Prostate gland (tissue), 2 donors: ENCODE results near the gene CEACAM16.

Experiments used
- CTCF ChIP-seq, 4 experiments: fragments of 200-600 bp in 2 of 4; fragments of 450-650 bp in 2 of 4; sonication (generic) in 2 of 4; IDR thresholded peaks; 1 replicate in 3 of 4; 2 replicates in 1 of 4; pipeline ENCODE4 v1.5.1; 2016 to 2019; ENCODE audit warnings: antibody characterized with exemption in 4 of 4, mild to moderate bottlenecking in 2 of 4, moderate library complexity in 2 of 4
- POLR2A ChIP-seq: fragments of 450-650 bp; IDR thresholded peaks from one replicate; pipeline ENCODE4 v1.6.1; 2016; ENCODE audit warnings: antibody characterized with exemption, mild to moderate bottlenecking
- POLR2AphosphoS5 ChIP-seq: sonication (generic); formaldehyde crosslinking; IDR thresholded peaks from one replicate; pipeline ENCODE4 v1.6.1; 2017; ENCODE audit warnings: antibody characterized with exemption

GRCh38 chr19:44758596-44758995 lies 59.6 kb downstream of the CEACAM16 start:
- TF ChIP-seq CTCF (IDR thresholded peaks at IDR 0.05) (no peak), POLR2A (no peak), POLR2AphosphoS5 (no peak)
